Measurements from ENCODE around the gene TRIM3. TPM values are rescaled to one million over a fixed set of nuclear protein-coding genes. Genes with fewer than 3 reads are reported as not detected.

TRIM3 gene
- polyA plus RNA-seq, 1 donor from 2014 or later, result 81.7 TPM

- Histone ChIP-seq H3K4me2 (ENCODE audit: low read length) (no peak overlapping the region), H3K79me2 (replicated peaks; ENCODE audit: insufficient read depth, low read length) (no peaks in the 10 kb centered on the region), H3K4me3 (ENCODE audit: low read length) (no peak overlapping the region), H3F3A (ENCODE audit: insufficient read depth, low read length, poor library complexity, severe bottlenecking) (no peaks in the 10 kb centered on the region), H3K36me3 (ENCODE audit: insufficient read depth, low read length) (no peaks in the 10 kb centered on the region), H3K9me2 (ENCODE audit: insufficient read depth, low read length) (no peaks in the 10 kb centered on the region), H3K9ac (ENCODE audit: low read length) (no peak overlapping the region), H3K27ac (ENCODE audit: low read length) (no peak overlapping the region), H4K20me1 (ENCODE audit: insufficient read depth) (no peaks in the 10 kb centered on the region), H3K9me3 (ENCODE audit: low read length) (no peaks in the 10 kb centered on the region), H2AFZ (ENCODE audit: low read depth, low read length) (no peak overlapping the region), H3K27me3 (ENCODE audit: insufficient read depth, low read depth, low read length) (no peaks in the 10 kb centered on the region)
- no peak for TF ChIP-seq MXI1 (conservative IDR thresholded peaks at IDR 0.05; ENCODE audit: poor library complexity, severe bottlenecking)
Measured at GRCh38 chr11:6489306-6489705, 15.6 kb upstream of the TRIM3 start.

GRCh38 chr11:6488821-6489220 lies 15.1 kb upstream of the TRIM3 start:
- no peak overlapping the region for H3K27ac ChIP-seq (ENCODE audit: low read length)
- TF ChIP-seq REST (IDR thresholded peaks at IDR 0.05; ENCODE audit: borderline replicate concordance) (no peak), EZH2 (IDR thresholded peaks at IDR 0.05; ENCODE audit: borderline replicate concordance, insufficient read depth, low read length, poor library complexity, severe bottlenecking) (no peak), SMC3 (conservative IDR thresholded peaks at IDR 0.05; ENCODE audit: poor library complexity) (no peak), TAF1 (IDR thresholded peaks at IDR 0.05; ENCODE audit: low read depth) (no peak), RAD21 (conservative IDR thresholded peaks at IDR 0.05) (no peak), MXI1 (conservative IDR thresholded peaks at IDR 0.05; ENCODE audit: poor library complexity, severe bottlenecking) (no peak), CTCF (IDR thresholded peaks at IDR 0.05; ENCODE audit: poor library complexity, severe bottlenecking) (no peak)

GRCh38 chr11:6488342-6488741 lies 14.6 kb upstream of the TRIM3 start:
- H3K9me3 ChIP-seq (ENCODE audit: low read length), result no peaks in the 10 kb centered on the region
- H2AFZ ChIP-seq (ENCODE audit: low read depth, low read length), result no peak overlapping the region
- TF ChIP-seq TAF1 (IDR thresholded peaks at IDR 0.05; ENCODE audit: low read depth) (no peak), EZH2 (IDR thresholded peaks at IDR 0.05; ENCODE audit: borderline replicate concordance, insufficient read depth, low read length, poor library complexity, severe bottlenecking) (no peak), RAD21 (conservative IDR thresholded peaks at IDR 0.05) (no peak), MXI1 (conservative IDR thresholded peaks at IDR 0.05; ENCODE audit: poor library complexity, severe bottlenecking) (no peak), SMC3 (conservative IDR thresholded peaks at IDR 0.05; ENCODE audit: poor library complexity) (no peak), CTCF (IDR thresholded peaks at IDR 0.05; ENCODE audit: poor library complexity, severe bottlenecking) (no peak), POLR2AphosphoS5 (IDR thresholded peaks at IDR 0.05) (no peak), REST (IDR thresholded peaks at IDR 0.05; ENCODE audit: borderline replicate concordance) (no peak), EP300 (conservative IDR thresholded peaks at IDR 0.05; ENCODE audit: poor library complexity, severe bottlenecking) (no peak)
- H3K9me2 ChIP-seq (ENCODE audit: insufficient read depth, low read length), result no peaks in the 10 kb centered on the region
- no peaks in the 10 kb centered on the region for H3K36me3 ChIP-seq (ENCODE audit: insufficient read depth, low read length)
- no peak overlapping the region for H3K4me3 ChIP-seq (ENCODE audit: low read length)
- H3K4me2 ChIP-seq (ENCODE audit: low read length), result no peak overlapping the region
- no peaks in the 10 kb centered on the region for H3K79me2 ChIP-seq (replicated peaks; ENCODE audit: insufficient read depth, low read length)
- no peak overlapping the region for H3K27ac ChIP-seq (ENCODE audit: low read length)
- no peaks in the 10 kb centered on the region for H4K20me1 ChIP-seq (ENCODE audit: insufficient read depth)
- no peaks in the 10 kb centered on the region for H3F3A ChIP-seq (ENCODE audit: insufficient read depth, low read length, poor library complexity, severe bottlenecking)
- H3K27me3 ChIP-seq (ENCODE audit: insufficient read depth, low read depth, low read length), result no peaks in the 10 kb centered on the region
- H3K9ac ChIP-seq (ENCODE audit: low read length), result no peak overlapping the region

More at GRCh38 chr11:6488821-6489220, 15.1 kb upstream of the TRIM3 start:
- H3K27me3 ChIP-seq (ENCODE audit: insufficient read depth, low read depth, low read length), result no peaks in the 10 kb centered on the region
- no peak overlapping the region for H3K9ac ChIP-seq (ENCODE audit: low read length)
- H3K9me3 ChIP-seq (ENCODE audit: low read length), result no peaks in the 10 kb centered on the region
- no peaks in the 10 kb centered on the region for H4K20me1 ChIP-seq (ENCODE audit: insufficient read depth)
- no peaks in the 10 kb centered on the region for H3K36me3 ChIP-seq (ENCODE audit: insufficient read depth, low read length)
- no peak overlapping the region for H3K4me2 ChIP-seq (ENCODE audit: low read length)
- no peaks in the 10 kb centered on the region for H3K79me2 ChIP-seq (replicated peaks; ENCODE audit: insufficient read depth, low read length)
- H2AFZ ChIP-seq (ENCODE audit: low read depth, low read length), result no peak overlapping the region
- H3K9me2 ChIP-seq (ENCODE audit: insufficient read depth, low read length), result no peaks in the 10 kb centered on the region
- H3F3A ChIP-seq (ENCODE audit: insufficient read depth, low read length, poor library complexity, severe bottlenecking), result no peaks in the 10 kb centered on the region
- H3K4me3 ChIP-seq (ENCODE audit: low read length), result no peak overlapping the region
